ENCODE measurements around the gene PLCG2.

PLCG2 gene

DNA sequence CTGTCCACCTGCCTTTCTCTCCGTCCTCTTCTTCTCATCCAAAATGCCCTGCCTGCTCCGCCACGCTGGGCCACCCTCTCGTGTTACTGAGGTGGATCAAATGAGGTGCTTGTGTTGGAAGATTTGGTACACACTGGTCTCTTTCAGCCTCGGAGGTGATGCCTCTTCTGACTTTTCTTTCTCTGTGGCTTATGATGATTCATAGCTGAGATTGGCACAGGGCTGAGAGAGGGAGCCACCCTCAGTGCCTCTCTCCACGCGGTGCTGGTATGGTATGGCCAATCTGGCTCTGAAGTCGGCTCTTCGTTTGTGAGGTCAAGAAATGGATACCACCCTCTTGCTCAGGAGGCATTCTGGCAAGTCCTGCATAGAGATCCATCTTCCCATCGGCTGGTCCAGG, 82.4 kb downstream of the PLCG2 start:
- no peak for TF ChIP-seq SIN3A (IDR thresholded peaks at IDR 0.05; ENCODE audit: borderline replicate concordance, insufficient read depth, low read length)
- TF ChIP-seq POLR2AphosphoS5 (IDR thresholded peaks at IDR 0.05; ENCODE audit: low read depth, low read length), result no peak
- TF ChIP-seq TAF1 (IDR thresholded peaks at IDR 0.05; ENCODE audit: borderline replicate concordance, insufficient read depth, low read length), result no peak
- TF ChIP-seq, protein P1, sequence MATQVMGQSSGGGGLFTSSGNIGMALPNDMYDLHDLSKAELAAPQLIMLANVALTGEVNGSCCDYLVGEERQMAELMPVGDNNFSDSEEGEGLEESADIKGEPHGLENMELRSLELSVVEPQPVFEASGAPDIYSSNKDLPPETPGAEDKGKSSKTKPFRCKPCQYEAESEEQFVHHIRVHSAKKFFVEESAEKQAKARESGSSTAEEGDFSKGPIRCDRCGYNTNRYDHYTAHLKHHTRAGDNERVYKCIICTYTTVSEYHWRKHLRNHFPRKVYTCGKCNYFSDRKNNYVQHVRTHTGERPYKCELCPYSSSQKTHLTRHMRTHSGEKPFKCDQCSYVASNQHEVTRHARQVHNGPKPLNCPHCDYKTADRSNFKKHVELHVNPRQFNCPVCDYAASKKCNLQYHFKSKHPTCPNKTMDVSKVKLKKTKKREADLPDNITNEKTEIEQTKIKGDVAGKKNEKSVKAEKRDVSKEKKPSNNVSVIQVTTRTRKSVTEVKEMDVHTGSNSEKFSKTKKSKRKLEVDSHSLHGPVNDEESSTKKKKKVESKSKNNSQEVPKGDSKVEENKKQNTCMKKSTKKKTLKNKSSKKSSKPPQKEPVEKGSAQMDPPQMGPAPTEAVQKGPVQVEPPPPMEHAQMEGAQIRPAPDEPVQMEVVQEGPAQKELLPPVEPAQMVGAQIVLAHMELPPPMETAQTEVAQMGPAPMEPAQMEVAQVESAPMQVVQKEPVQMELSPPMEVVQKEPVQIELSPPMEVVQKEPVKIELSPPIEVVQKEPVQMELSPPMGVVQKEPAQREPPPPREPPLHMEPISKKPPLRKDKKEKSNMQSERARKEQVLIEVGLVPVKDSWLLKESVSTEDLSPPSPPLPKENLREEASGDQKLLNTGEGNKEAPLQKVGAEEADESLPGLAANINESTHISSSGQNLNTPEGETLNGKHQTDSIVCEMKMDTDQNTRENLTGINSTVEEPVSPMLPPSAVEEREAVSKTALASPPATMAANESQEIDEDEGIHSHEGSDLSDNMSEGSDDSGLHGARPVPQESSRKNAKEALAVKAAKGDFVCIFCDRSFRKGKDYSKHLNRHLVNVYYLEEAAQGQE (IDR thresholded peaks at IDR 0.05; ENCODE audit: insufficient read depth in 1 of 2, low read depth in 2 of 2, low read length in 2 of 2), result no peak
- no peak for TF ChIP-seq FOXP2 (optimal IDR thresholded peaks at IDR 0.05; ENCODE audit: borderline replicate concordance, extremely low read depth, extremely low read length, insufficient read depth)

DNA sequence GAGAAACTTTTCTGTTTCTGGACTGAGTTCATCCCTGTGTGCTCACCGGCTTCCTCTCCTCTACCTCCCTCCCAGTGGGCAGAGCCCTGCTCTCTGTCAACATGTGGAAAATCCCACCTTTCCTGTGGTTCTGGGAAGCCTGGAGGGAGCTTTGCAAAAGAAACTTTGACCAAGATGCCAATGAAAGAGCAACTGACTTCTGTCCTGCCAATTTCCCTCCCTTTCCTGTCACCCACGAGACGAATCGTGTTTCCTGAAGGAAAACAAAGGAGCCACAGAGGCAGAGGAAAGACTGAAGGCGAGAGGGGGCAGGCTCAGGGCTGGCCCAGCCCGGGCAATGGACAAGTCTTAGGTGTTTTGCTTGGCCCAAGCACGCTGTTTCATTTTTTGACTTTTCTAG, 82.8 kb downstream of the PLCG2 start:
- TF ChIP-seq, protein P1 (IDR thresholded peaks at IDR 0.05; ENCODE audit: insufficient read depth in 1 of 2, low read depth in 2 of 2, low read length in 2 of 2), result no peak
- TF ChIP-seq FOXP2 (optimal IDR thresholded peaks at IDR 0.05; ENCODE audit: borderline replicate concordance, extremely low read depth, extremely low read length, insufficient read depth) (no peak), POLR2AphosphoS5 (IDR thresholded peaks at IDR 0.05; ENCODE audit: low read depth, low read length) (no peak), TAF1 (IDR thresholded peaks at IDR 0.05; ENCODE audit: borderline replicate concordance, insufficient read depth, low read length) (no peak)

DNA sequence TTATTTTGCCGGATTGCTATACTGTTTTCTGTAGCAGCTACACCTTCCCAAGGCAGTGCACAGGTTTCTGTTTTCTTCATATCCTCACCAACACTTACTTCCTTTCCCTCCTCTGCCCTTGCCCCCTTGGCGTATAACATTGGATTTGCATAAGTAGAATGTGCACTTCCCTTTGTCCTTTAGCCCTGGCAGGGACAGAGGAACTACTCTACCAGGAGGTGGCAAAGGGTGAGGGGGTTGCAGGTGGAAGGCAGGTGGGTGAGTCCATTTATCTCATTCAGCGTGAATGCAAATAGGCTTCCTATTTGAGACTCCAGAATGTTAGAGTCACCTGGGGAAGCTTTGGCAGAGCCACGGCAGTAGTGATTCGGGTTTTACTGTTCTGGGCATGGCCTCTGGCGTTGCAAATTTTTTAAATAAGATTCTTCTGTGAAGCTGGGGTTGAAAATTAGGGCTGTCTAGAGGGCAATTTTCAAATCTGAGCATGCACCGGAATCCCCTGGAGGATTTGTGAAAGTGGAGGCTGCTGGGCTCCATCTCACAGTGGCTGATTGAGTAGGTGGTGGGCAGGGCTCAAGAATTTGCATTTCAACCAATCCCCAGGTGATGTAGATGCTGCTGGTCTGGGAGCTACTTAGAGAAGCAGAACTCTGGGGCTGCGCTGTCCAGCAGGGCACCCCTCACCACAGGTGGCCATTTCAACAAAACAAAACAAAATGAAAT, 84.7 kb downstream of the PLCG2 start:
- TF ChIP-seq TAF1 (IDR thresholded peaks at IDR 0.05; ENCODE audit: borderline replicate concordance, insufficient read depth, low read length) (no peak), POLR2AphosphoS5 (IDR thresholded peaks at IDR 0.05; ENCODE audit: low read depth, low read length) (no peak), SIN3A (IDR thresholded peaks at IDR 0.05; ENCODE audit: borderline replicate concordance, insufficient read depth, low read length) (no peak), FOXP2 (optimal IDR thresholded peaks at IDR 0.05; ENCODE audit: borderline replicate concordance, extremely low read depth, extremely low read length, insufficient read depth) (no peak)
- TF ChIP-seq, protein P1 (IDR thresholded peaks at IDR 0.05; ENCODE audit: insufficient read depth in 1 of 2, low read depth in 2 of 2, low read length in 2 of 2), result no peak

DNA sequence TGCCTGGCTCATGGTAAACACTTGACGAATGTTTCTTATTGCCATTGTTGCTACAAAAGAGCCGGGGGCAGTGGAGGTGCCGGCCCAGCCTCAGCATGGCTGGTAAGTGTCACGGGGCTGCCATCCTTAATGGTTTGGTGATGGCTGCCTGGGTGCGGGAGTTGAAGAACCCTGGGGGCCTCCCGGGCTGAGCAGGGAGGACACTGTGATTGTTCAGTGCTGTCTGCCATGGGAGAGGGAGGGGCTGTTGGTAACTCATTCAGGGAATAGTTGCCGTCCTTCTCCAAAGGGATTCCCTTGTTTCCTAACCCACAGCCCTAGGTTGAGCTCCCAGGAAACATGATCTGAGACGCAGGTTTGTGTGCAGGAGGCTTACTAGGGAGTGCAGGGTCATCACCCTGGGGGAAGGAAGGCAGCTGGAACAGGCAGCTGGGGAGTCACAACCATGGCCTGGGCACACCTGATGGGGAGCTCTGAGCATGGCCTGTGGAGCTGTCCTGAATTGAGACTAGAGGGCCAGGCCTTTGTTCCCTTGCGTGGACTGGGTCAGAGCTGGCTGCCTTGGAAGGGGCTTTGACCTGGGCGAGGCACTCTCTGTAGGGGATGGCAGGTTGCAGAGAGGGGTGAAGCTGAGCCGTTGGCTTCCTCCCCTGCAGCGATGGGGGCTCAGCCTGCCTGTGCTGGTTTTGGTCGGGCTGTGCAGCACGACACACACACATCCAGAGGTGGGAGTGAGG, 85.7 kb downstream of the PLCG2 start:
- TF ChIP-seq TAF1 (IDR thresholded peaks at IDR 0.05; ENCODE audit: borderline replicate concordance, insufficient read depth, low read length), result no peak
- TF ChIP-seq, protein P1 (IDR thresholded peaks at IDR 0.05; ENCODE audit: insufficient read depth in 1 of 2, low read depth in 2 of 2, low read length in 2 of 2), result no peak
- TF ChIP-seq SIN3A (IDR thresholded peaks at IDR 0.05; ENCODE audit: borderline replicate concordance, insufficient read depth, low read length), result no peak
- no peak for TF ChIP-seq POLR2AphosphoS5 (IDR thresholded peaks at IDR 0.05; ENCODE audit: low read depth, low read length)
- no peak for TF ChIP-seq FOXP2 (optimal IDR thresholded peaks at IDR 0.05; ENCODE audit: borderline replicate concordance, extremely low read depth, extremely low read length, insufficient read depth)

Measured in PFSK-1 (cell line).